ENCODE results near the gene HRK. TPM values are rescaled to one million over a fixed set of nuclear protein-coding genes. Genes with fewer than 3 reads are reported as not detected.

HRK gene
- total and polyA plus RNA-seq, 9 of the 15 experiments (the other 6 are each of a cell fraction or from before 2014, with no cell fraction given), result 0.01 to 0.05 (median 0.04) TPM; not detected in 6

DNA sequence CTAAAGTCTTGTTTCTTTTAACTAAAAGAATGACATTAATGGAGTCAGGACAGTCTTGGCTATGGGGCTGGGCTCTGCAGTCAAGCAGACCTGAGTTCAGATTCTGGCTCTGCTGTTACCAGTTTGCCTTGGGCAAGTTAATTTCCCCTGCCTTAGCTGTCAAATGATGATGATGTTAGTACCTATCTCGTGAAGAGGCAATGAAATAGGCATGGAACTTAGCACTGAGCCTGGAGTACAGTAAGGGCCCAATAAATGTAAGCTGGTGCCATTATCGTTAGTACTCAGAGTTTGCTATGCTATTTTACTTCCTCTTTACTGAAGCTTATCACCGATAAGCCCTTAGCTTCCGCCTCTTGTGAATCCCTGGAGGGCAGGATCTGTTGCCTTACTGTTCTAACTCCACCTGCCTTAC is 38.0 kb upstream of the HRK start (continued):
- TF ChIP-seq, protein P1, sequence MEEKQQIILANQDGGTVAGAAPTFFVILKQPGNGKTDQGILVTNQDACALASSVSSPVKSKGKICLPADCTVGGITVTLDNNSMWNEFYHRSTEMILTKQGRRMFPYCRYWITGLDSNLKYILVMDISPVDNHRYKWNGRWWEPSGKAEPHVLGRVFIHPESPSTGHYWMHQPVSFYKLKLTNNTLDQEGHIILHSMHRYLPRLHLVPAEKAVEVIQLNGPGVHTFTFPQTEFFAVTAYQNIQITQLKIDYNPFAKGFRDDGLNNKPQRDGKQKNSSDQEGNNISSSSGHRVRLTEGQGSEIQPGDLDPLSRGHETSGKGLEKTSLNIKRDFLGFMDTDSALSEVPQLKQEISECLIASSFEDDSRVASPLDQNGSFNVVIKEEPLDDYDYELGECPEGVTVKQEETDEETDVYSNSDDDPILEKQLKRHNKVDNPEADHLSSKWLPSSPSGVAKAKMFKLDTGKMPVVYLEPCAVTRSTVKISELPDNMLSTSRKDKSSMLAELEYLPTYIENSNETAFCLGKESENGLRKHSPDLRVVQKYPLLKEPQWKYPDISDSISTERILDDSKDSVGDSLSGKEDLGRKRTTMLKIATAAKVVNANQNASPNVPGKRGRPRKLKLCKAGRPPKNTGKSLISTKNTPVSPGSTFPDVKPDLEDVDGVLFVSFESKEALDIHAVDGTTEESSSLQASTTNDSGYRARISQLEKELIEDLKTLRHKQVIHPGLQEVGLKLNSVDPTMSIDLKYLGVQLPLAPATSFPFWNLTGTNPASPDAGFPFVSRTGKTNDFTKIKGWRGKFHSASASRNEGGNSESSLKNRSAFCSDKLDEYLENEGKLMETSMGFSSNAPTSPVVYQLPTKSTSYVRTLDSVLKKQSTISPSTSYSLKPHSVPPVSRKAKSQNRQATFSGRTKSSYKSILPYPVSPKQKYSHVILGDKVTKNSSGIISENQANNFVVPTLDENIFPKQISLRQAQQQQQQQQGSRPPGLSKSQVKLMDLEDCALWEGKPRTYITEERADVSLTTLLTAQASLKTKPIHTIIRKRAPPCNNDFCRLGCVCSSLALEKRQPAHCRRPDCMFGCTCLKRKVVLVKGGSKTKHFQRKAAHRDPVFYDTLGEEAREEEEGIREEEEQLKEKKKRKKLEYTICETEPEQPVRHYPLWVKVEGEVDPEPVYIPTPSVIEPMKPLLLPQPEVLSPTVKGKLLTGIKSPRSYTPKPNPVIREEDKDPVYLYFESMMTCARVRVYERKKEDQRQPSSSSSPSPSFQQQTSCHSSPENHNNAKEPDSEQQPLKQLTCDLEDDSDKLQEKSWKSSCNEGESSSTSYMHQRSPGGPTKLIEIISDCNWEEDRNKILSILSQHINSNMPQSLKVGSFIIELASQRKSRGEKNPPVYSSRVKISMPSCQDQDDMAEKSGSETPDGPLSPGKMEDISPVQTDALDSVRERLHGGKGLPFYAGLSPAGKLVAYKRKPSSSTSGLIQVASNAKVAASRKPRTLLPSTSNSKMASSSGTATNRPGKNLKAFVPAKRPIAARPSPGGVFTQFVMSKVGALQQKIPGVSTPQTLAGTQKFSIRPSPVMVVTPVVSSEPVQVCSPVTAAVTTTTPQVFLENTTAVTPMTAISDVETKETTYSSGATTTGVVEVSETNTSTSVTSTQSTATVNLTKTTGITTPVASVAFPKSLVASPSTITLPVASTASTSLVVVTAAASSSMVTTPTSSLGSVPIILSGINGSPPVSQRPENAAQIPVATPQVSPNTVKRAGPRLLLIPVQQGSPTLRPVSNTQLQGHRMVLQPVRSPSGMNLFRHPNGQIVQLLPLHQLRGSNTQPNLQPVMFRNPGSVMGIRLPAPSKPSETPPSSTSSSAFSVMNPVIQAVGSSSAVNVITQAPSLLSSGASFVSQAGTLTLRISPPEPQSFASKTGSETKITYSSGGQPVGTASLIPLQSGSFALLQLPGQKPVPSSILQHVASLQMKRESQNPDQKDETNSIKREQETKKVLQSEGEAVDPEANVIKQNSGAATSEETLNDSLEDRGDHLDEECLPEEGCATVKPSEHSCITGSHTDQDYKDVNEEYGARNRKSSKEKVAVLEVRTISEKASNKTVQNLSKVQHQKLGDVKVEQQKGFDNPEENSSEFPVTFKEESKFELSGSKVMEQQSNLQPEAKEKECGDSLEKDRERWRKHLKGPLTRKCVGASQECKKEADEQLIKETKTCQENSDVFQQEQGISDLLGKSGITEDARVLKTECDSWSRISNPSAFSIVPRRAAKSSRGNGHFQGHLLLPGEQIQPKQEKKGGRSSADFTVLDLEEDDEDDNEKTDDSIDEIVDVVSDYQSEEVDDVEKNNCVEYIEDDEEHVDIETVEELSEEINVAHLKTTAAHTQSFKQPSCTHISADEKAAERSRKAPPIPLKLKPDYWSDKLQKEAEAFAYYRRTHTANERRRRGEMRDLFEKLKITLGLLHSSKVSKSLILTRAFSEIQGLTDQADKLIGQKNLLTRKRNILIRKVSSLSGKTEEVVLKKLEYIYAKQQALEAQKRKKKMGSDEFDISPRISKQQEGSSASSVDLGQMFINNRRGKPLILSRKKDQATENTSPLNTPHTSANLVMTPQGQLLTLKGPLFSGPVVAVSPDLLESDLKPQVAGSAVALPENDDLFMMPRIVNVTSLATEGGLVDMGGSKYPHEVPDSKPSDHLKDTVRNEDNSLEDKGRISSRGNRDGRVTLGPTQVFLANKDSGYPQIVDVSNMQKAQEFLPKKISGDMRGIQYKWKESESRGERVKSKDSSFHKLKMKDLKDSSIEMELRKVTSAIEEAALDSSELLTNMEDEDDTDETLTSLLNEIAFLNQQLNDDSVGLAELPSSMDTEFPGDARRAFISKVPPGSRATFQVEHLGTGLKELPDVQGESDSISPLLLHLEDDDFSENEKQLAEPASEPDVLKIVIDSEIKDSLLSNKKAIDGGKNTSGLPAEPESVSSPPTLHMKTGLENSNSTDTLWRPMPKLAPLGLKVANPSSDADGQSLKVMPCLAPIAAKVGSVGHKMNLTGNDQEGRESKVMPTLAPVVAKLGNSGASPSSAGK (IDR thresholded peaks at IDR 0.05), result peak; percentile 63; the same call in 1 of the 2 replicates
- TF ChIP-seq MTA3 (IDR thresholded peaks at IDR 0.05; ENCODE audit: borderline replicate concordance), result peak; percentile 70; the same call in 1 of the 2 replicates
- TF ChIP-seq NBN (IDR thresholded peaks at IDR 0.05; ENCODE audit: low read depth), result peak; percentile 80; the same call in 1 of the 2 replicates
- TF ChIP-seq NFIC (IDR thresholded peaks at IDR 0.05), result no peak
- peak; percentile 65; the same call in 1 of the 2 replicates for TF ChIP-seq DMBX1 (CRISPR knock-in tag; IDR thresholded peaks at IDR 0.05; ENCODE audit: borderline replicate concordance)
- TF ChIP-seq PHB2 (IDR thresholded peaks at IDR 0.05; ENCODE audit: low read depth), result no peak
- TF ChIP-seq, protein P2, sequence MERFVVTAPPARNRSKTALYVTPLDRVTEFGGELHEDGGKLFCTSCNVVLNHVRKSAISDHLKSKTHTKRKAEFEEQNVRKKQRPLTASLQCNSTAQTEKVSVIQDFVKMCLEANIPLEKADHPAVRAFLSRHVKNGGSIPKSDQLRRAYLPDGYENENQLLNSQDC (CRISPR knock-in tag; IDR thresholded peaks at IDR 0.05), result no peak
- TF ChIP-seq, protein P3, sequence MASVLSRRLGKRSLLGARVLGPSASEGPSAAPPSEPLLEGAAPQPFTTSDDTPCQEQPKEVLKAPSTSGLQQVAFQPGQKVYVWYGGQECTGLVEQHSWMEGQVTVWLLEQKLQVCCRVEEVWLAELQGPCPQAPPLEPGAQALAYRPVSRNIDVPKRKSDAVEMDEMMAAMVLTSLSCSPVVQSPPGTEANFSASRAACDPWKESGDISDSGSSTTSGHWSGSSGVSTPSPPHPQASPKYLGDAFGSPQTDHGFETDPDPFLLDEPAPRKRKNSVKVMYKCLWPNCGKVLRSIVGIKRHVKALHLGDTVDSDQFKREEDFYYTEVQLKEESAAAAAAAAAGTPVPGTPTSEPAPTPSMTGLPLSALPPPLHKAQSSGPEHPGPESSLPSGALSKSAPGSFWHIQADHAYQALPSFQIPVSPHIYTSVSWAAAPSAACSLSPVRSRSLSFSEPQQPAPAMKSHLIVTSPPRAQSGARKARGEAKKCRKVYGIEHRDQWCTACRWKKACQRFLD (CRISPR knock-in tag; IDR thresholded peaks at IDR 0.05), result peak; percentile 19; the same call in 1 of the 2 replicates
- peak in 1 of 2 experiments; percentile 24; a peak in 1 of 4 replicates for TF ChIP-seq KDM1A (IDR thresholded peaks at IDR 0.05)
- TF ChIP-seq JUND (IDR thresholded peaks at IDR 0.05; ENCODE audit: borderline replicate concordance, low read depth, low read length), result peak; percentile 61; the same call in 1 of the 2 replicates
- peak; percentile 49; the same call in 1 of the 3 replicates for TF ChIP-seq JUND (tag; IDR thresholded peaks at IDR 0.05; ENCODE audit: borderline replicate concordance, low read depth, low read length)
- peak; percentile 46 for TF ChIP-seq NCOR1 (IDR thresholded peaks at IDR 0.05)
- peak; percentile 70 for TF ChIP-seq ELF1 (tag; IDR thresholded peaks at IDR 0.05)
- TF ChIP-seq TAL1 (IDR thresholded peaks at IDR 0.05), result peak; percentile 64
- TF ChIP-seq, protein P4, sequence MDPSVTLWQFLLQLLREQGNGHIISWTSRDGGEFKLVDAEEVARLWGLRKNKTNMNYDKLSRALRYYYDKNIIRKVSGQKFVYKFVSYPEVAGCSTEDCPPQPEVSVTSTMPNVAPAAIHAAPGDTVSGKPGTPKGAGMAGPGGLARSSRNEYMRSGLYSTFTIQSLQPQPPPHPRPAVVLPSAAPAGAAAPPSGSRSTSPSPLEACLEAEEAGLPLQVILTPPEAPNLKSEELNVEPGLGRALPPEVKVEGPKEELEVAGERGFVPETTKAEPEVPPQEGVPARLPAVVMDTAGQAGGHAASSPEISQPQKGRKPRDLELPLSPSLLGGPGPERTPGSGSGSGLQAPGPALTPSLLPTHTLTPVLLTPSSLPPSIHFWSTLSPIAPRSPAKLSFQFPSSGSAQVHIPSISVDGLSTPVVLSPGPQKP (CRISPR knock-in tag; IDR thresholded peaks at IDR 0.05), result no peak
